ENCODE data around the gene KRT31.

GRCh38 chr17:41393826-41394225 is 3.6 kb downstream of the KRT31 start:
- TF ChIP-seq, protein P1, sequence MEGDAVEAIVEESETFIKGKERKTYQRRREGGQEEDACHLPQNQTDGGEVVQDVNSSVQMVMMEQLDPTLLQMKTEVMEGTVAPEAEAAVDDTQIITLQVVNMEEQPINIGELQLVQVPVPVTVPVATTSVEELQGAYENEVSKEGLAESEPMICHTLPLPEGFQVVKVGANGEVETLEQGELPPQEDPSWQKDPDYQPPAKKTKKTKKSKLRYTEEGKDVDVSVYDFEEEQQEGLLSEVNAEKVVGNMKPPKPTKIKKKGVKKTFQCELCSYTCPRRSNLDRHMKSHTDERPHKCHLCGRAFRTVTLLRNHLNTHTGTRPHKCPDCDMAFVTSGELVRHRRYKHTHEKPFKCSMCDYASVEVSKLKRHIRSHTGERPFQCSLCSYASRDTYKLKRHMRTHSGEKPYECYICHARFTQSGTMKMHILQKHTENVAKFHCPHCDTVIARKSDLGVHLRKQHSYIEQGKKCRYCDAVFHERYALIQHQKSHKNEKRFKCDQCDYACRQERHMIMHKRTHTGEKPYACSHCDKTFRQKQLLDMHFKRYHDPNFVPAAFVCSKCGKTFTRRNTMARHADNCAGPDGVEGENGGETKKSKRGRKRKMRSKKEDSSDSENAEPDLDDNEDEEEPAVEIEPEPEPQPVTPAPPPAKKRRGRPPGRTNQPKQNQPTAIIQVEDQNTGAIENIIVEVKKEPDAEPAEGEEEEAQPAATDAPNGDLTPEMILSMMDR (IDR thresholded peaks at IDR 0.05) = no peak
- no peak for TF ChIP-seq POLR2A (IDR thresholded peaks at IDR 0.05)

Measured in body of pancreas (tissue), 4 donors.